ENCODE data around the gene PSORS1C2. TPM values are rescaled to one million over a fixed set of nuclear protein-coding genes. Genes with fewer than 3 reads are reported as not detected.

Gene PSORS1C2
- total RNA-seq, 1 donor from 2014 or later: not detected

DNA sequence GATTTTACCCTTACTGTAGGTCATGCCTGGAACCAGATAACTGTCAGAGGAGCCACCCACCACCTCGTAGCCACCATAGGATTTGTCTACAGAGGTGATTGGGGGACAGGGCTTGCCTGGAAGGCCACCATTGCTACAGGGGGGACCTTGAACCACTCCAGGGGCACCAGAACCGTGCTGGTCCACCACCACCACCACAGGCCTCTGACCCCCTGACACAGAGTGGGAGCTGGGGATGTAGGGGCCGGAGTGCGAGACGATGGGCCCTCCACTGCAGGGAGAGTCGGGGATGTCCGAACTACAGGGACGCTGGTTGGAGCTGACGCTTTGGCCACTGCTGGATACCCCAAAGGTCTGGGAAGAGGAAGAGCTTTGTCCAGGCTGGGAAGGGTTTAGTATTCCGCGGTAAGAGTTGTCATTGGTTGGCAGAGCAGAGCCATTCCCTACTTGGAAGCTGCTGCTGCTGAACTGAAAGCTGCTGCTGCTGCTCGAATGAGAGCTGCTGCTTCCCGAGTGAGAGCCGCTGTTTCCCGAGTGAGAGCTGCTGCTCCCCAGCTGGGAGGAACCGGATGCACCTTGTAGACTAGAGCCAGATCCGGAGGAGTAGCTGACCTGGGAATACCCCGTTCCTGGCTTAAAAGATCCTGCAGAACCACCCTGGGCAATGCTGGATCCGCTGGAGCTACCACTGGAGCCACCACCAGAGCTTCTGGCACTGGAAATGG, 22.0 kb downstream of the PSORS1C2 start:
- H3K27ac Mint-ChIP-seq (ENCODE audit: unreplicated experiment): no peak overlapping the region
- H3K4me1 Mint-ChIP-seq: peaks cover 8% of the 10 kb centered on the region
- no peak overlapping the region for H3K4me3 Mint-ChIP-seq
- no peaks in the 10 kb centered on the region for H3K36me3 Mint-ChIP-seq (ENCODE audit: low read depth)
- H3K27me3 Mint-ChIP-seq (ENCODE audit: low read depth): peaks cover 10% of the 10 kb centered on the region
- no peak for DNase-seq (ENCODE audit: low read depth, low spot score)
- no peaks in the 10 kb centered on the region for H3K9me3 Mint-ChIP-seq
- TF ChIP-seq CTCF (conservative IDR thresholded peaks at IDR 0.05): no peak

- Mint-ChIP-seq H3K9me3 (no peaks in the 10 kb centered on the region), H3K36me3 (ENCODE audit: low read depth) (no peaks in the 10 kb centered on the region), H3K4me1 (peaks cover 8% of the 10 kb centered on the region), H3K27me3 (ENCODE audit: low read depth) (peaks cover 11% of the 10 kb centered on the region), H3K4me3 (no peak overlapping the region), H3K27ac (ENCODE audit: unreplicated experiment) (no peak overlapping the region)
- DNase-seq (ENCODE audit: low read depth, low spot score): no peak
- TF ChIP-seq CTCF (conservative IDR thresholded peaks at IDR 0.05): no peak
Measured at GRCh38 chr6:31115941-31116560, 22.8 kb downstream of the PSORS1C2 start.

GRCh38 chr6:31114970-31115849, 23.7 kb downstream of the PSORS1C2 start:
- Mint-ChIP-seq H3K27me3 (ENCODE audit: low read depth) (peaks cover 19% of the 10 kb centered on the region), H3K9me3 (no peaks in the 10 kb centered on the region), H3K4me1 (peaks cover 8% of the 10 kb centered on the region), H3K27ac (ENCODE audit: unreplicated experiment) (peak overlapping the region; percentile 72), H3K4me3 (no peak overlapping the region), H3K36me3 (ENCODE audit: low read depth) (no peaks in the 10 kb centered on the region)
- no peak for TF ChIP-seq CTCF (conservative IDR thresholded peaks at IDR 0.05)
- DNase-seq (ENCODE audit: low read depth, low spot score): no peak

DNA sequence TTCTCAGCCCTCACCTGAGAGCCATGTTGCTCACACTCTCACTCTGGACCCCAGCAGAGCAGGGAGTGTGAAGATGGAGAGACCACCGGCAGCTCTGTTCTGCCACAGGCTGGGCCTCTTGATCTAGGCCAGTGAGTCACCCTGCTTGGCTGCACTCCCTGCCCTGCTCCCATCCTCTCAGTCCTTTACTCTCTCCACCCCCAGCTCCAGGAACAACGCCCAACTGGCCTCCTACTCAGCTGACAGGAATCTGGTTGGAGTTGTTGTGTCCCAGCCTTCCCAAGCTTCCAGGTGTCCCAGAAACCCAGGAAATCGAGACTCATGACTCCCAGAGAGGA, 24.4 kb downstream of the PSORS1C2 start, which contains the start of gene PSORS1C1:
PSORS1C1 (plus strand) TSS at position 260 of the 338 bp plus-strand sequence. CDS start 14,833 bp downstream, outside the sequence.
- Mint-ChIP-seq H3K36me3 (ENCODE audit: low read depth) (no peaks in the 10 kb centered on the region), H3K9me3 (no peaks in the 10 kb centered on the region), H3K27ac (ENCODE audit: unreplicated experiment) (peak within 1 kb of the TSS; percentile 72), H3K27me3 (ENCODE audit: low read depth) (peaks cover 26% of the 10 kb centered on the region), H3K4me1 (peaks cover 8% of the 10 kb centered on the region), H3K4me3 (no peak within 1 kb of the TSS)
- no peak for DNase-seq (ENCODE audit: low read depth, low spot score)
- no peak for TF ChIP-seq CTCF (conservative IDR thresholded peaks at IDR 0.05)

DNA sequence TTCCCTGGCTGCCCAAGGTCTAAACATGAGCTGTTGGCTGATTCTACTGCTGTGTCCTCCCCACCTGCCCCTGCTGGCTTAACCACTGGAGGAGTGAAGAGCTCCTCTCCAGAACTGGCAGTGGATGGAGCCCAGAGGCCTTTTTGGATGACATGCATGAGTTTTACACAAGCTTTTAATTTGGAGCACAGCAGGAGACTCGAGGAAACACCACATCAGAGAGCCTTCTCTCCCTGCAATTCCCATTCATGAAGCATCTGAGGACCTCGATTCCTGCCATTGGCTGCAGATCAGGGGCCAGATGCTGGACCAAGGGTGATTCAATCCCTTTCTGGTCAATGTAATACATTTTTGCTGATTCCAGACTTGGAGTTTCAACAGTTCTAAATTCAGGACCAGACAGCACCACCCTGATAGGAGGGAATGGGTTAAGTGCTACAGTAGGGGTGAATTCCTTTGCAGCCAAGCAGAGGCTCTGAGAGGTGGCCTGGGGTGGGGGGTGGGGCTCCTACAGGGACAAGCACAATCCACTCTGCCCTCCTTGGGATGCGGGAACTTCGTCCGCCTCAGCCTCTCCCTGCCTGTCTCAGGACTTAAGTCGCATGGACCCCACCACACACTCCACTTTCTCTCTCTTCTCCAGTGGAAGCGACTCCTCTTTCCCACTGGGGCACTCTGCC, 24.9 kb downstream of the PSORS1C2 start:
- Mint-ChIP-seq H3K9me3 (no peaks in the 10 kb centered on the region), H3K27ac (ENCODE audit: unreplicated experiment) (no peak overlapping the region), H3K36me3 (ENCODE audit: low read depth) (no peaks in the 10 kb centered on the region), H3K27me3 (ENCODE audit: low read depth) (peaks cover 31% of the 10 kb centered on the region), H3K4me3 (no peak overlapping the region), H3K4me1 (peaks cover 8% of the 10 kb centered on the region)
- DNase-seq (ENCODE audit: low read depth, low spot score): no peak
- no peak for TF ChIP-seq CTCF (conservative IDR thresholded peaks at IDR 0.05)

All from neural crest cell (in vitro differentiated cells).